Breast epithelium (tissue), 3 donors: ENCODE data around the gene NKD2.

Source experiments
- CTCF ChIP-seq, 3 donors: fragments of 450-650 bp; IDR thresholded peaks; one replicate each; pipeline ENCODE4 v1.5.1; 2016 to 2017; ENCODE audit warnings: antibody characterized with exemption in 3 of 3, mild to moderate bottlenecking in 3 of 3, moderate library complexity in 3 of 3
- POLR2A ChIP-seq: fragments of 450-650 bp; IDR thresholded peaks from one replicate; pipeline ENCODE4 v1.6.1; 2016; ENCODE audit warnings: antibody characterized with exemption, mild to moderate bottlenecking, moderate library complexity
- POLR2AphosphoS5 ChIP-seq, 3 donors: sonication (generic); formaldehyde crosslinking; IDR thresholded peaks; one replicate each; pipeline ENCODE4 v1.6.1; 2017; ENCODE audit warnings: antibody characterized with exemption in 3 of 3

GRCh38 chr5:995318-995717 lies 13.3 kb upstream of the NKD2 start:
- TF ChIP-seq CTCF (IDR thresholded peaks at IDR 0.05) (no peak), POLR2AphosphoS5 (IDR thresholded peaks at IDR 0.05) (no peak), POLR2A (no peak)
